HepG2 (cell line): ENCODE data around the gene EPHA6. TPM values are rescaled to one million over a fixed set of nuclear protein-coding genes. Genes with fewer than 3 reads are reported as not detected.

Source experiments
- ATAD3A ChIP-seq: sonication (generic); formaldehyde crosslinking; IDR thresholded peaks from 2 replicates; pipeline ENCODE4 v1.4.0; 2020; ENCODE audit warnings: missing genetic modification reagents
- EED ChIP-seq: sonication (generic); formaldehyde crosslinking; IDR thresholded peaks from 2 replicates; pipeline ENCODE4 v1.5.0; 2020; ENCODE audit warnings: mild to moderate bottlenecking, missing genetic modification reagents
- FOXP1 ChIP-seq, 2 experiments: fragments of 450-650 bp in 1 of 2; IDR thresholded peaks; 2 replicates each; pipeline ENCODE4 v1.6.1; 2017 to 2018; ENCODE audit warnings: antibody characterized with exemption in 1 of 2
- HDAC2 ChIP-seq: sonication (generic); formaldehyde crosslinking; IDR thresholded peaks from 2 replicates; pipeline ENCODE4 v1.4.0; 2020; ENCODE audit warnings: missing genetic modification reagents
- HNF4A ChIP-seq: sonication (generic); formaldehyde crosslinking; IDR thresholded peaks from 2 replicates; pipeline ENCODE4 v1.4.0; 2020; ENCODE audit warnings: missing genetic modification reagents
- JUND ChIP-seq: sonication (generic); formaldehyde crosslinking; IDR thresholded peaks from 2 replicates; pipeline ENCODE4 v1.8.0; 2022; ENCODE audit warnings: mild to moderate bottlenecking, missing genetic modification reagents
- SSRP1 ChIP-seq: IDR thresholded peaks from 2 replicates; pipeline ENCODE4 v1.6.1; 2016; ENCODE audit warnings: control low read depth
- TBX2 ChIP-seq: sonication (generic); formaldehyde crosslinking; IDR thresholded peaks from 2 replicates; pipeline ENCODE4 v1.5.0; 2020; ENCODE audit warnings: missing genetic modification reagents, mild to moderate bottlenecking, borderline replicate concordance
- ZBTB3 ChIP-seq: sonication (generic); formaldehyde crosslinking; IDR thresholded peaks from 2 replicates; pipeline ENCODE4 v1.4.0; 2020; ENCODE audit warnings: low read depth, mild to moderate bottlenecking, moderate library complexity, missing genetic modification reagents, borderline replicate concordance
- ZBTB8A ChIP-seq: sonication (generic); formaldehyde crosslinking; IDR thresholded peaks from 2 replicates; pipeline ENCODE4 v1.4.0; 2020; ENCODE audit warnings: mild to moderate bottlenecking, low read depth, missing genetic modification reagents, borderline replicate concordance
- ZFP90 ChIP-seq: sonication (generic); formaldehyde crosslinking; IDR thresholded peaks from 2 replicates; pipeline ENCODE4 v1.8.0; 2022; ENCODE audit warnings: missing genetic modification reagents, mild to moderate bottlenecking, inconsistent platforms, borderline replicate concordance
- ZMYM3 ChIP-seq: sonication (generic); formaldehyde crosslinking; IDR thresholded peaks from 2 replicates; pipeline ENCODE4 v1.5.1; 2020; ENCODE audit warnings: mild to moderate bottlenecking, missing genetic modification reagents
- ZNF143 ChIP-seq: sonication (generic); formaldehyde crosslinking; IDR thresholded peaks from 2 replicates; pipeline ENCODE4 v1.4.0; 2020; ENCODE audit warnings: missing genetic modification reagents
- ZNF556 ChIP-seq: sonication (generic); formaldehyde crosslinking; IDR thresholded peaks from 2 replicates; pipeline ENCODE4 v1.4.0; 2020; ENCODE audit warnings: mild to moderate bottlenecking, missing genetic modification reagents, borderline replicate concordance
- ZSCAN31 ChIP-seq: sonication (generic); formaldehyde crosslinking; IDR thresholded peaks from 2 replicates; pipeline ENCODE4 v1.5.0; 2020; ENCODE audit warnings: low read depth, mild to moderate bottlenecking, missing genetic modification reagents
- polyA plus RNA-seq, 8 experiments: library from polyadenylated mRNA; depleted of rRNA in 3 of 8; stranded (reverse) in 7 of 8; unstranded in 1 of 8; fragments of >200 nt; fragmentation: Illumina TruSeq in 4 of 8; extraction: Trizol in 4 of 8; gene quantifications; 2 replicates each; pipeline versions ENCODE4 v1.2.1 to v1.2.3, GENCODE V29; 2011 to 2016; ENCODE audit warnings: low read depth in 4 of 8, missing spikeins in 1 of 8, mixed read lengths in 1 of 8; ENCODE audit not compliant: insufficient read depth in 1 of 8
- total RNA-seq, 5 experiments: library from RNA; depleted of rRNA; stranded (reverse); fragments of >200 nt; fragmentation: Illumina TruSeq; extraction: Trizol; gene quantifications; 2 replicates each; pipeline ENCODE4 v1.2.3, GENCODE V29; 2016; ENCODE audit warnings: low read depth in 1 of 5
- TF ChIP-seq, protein P1 (sequence below): sonication (generic); formaldehyde crosslinking; IDR thresholded peaks from 2 replicates; pipeline ENCODE4 v1.4.0; 2020; ENCODE audit warnings: missing genetic modification reagents
- TF ChIP-seq, protein P2 (sequence below): sonication (generic); formaldehyde crosslinking; IDR thresholded peaks from 2 replicates; pipeline ENCODE4 v1.4.0; 2020; ENCODE audit warnings: mild to moderate bottlenecking, missing genetic modification reagents
- TF ChIP-seq, protein P3 (sequence below), 2 experiments: sonication (generic) in 1 of 2; formaldehyde crosslinking in 1 of 2; IDR thresholded peaks; 2 replicates each; pipeline versions ENCODE4 v1.4.0 to v1.6.1; 2018 to 2020; ENCODE audit warnings: missing genetic modification reagents in 2 of 2, borderline replicate concordance in 1 of 2, low read depth in 1 of 2, mild to moderate bottlenecking in 1 of 2, missing biosample characterization in 1 of 2
- TF ChIP-seq, protein P4 (sequence below): sonication (generic); formaldehyde crosslinking; conservative IDR thresholded peaks from 2 replicates; pipeline ENCODE4 v1.4.0; 2020; ENCODE audit warnings: missing genetic modification reagents

Gene EPHA6
- total and polyA plus RNA-seq, 2 of the 13 experiments (the other 11 are each of a cell fraction or from before 2014, with no cell fraction given) = not detected

DNA sequence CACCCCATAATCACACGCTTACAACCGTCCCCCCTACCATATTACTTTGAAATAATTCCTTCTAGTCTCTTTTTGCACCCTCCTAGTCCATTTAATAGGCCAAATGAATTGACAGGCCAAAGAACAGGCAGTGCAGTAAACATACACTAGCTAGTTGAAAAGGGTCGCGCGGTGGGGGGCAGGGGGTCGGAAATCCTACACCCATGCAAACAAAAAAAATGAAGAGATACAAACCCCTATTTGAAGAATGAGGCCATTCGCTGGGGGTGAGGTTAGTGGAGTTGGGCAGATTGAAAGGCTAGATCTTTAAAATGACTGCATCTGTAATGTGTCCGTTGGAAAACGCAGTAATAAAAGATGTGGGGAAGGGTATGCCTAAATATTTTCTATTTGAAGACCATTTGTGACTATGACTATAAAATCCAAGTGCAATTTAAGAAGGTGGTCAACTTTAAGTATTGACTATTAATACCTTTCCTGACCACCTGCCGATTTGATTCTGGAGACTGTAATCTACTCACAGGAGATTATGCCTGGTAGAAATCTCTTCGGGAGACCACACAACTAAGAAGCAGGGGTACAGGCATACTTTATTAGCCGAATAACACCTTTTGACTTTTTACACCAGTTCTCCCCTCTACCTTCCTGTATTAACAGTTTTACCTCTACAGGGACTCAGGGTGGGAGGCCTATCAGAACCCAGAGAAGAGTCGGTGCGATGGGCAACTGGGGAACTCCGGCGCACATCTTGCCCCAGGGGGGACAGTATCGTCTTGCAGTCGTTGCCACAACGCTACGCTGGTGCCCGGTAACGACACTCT lies 949.4 kb downstream of the EPHA6 start (continued):
- TF ChIP-seq HNF4A (CRISPR knock-in tag) = no peak
- no peak for TF ChIP-seq EED
- TF ChIP-seq ZSCAN31 = no peak
- TF ChIP-seq ATAD3A (CRISPR knock-in tag) = no peak
- no peak for TF ChIP-seq FOXP1 (IDR thresholded peaks at IDR 0.05)
- no peak for TF ChIP-seq FOXP1 (CRISPR knock-in tag; IDR thresholded peaks at IDR 0.05)
- no peak for TF ChIP-seq TBX2 (CRISPR knock-in tag)
- 0 out of 2 replicates have a peak, but pooled peaks have one; percentile 15 for TF ChIP-seq ZNF556 (CRISPR knock-in tag)
- TF ChIP-seq, protein P1, sequence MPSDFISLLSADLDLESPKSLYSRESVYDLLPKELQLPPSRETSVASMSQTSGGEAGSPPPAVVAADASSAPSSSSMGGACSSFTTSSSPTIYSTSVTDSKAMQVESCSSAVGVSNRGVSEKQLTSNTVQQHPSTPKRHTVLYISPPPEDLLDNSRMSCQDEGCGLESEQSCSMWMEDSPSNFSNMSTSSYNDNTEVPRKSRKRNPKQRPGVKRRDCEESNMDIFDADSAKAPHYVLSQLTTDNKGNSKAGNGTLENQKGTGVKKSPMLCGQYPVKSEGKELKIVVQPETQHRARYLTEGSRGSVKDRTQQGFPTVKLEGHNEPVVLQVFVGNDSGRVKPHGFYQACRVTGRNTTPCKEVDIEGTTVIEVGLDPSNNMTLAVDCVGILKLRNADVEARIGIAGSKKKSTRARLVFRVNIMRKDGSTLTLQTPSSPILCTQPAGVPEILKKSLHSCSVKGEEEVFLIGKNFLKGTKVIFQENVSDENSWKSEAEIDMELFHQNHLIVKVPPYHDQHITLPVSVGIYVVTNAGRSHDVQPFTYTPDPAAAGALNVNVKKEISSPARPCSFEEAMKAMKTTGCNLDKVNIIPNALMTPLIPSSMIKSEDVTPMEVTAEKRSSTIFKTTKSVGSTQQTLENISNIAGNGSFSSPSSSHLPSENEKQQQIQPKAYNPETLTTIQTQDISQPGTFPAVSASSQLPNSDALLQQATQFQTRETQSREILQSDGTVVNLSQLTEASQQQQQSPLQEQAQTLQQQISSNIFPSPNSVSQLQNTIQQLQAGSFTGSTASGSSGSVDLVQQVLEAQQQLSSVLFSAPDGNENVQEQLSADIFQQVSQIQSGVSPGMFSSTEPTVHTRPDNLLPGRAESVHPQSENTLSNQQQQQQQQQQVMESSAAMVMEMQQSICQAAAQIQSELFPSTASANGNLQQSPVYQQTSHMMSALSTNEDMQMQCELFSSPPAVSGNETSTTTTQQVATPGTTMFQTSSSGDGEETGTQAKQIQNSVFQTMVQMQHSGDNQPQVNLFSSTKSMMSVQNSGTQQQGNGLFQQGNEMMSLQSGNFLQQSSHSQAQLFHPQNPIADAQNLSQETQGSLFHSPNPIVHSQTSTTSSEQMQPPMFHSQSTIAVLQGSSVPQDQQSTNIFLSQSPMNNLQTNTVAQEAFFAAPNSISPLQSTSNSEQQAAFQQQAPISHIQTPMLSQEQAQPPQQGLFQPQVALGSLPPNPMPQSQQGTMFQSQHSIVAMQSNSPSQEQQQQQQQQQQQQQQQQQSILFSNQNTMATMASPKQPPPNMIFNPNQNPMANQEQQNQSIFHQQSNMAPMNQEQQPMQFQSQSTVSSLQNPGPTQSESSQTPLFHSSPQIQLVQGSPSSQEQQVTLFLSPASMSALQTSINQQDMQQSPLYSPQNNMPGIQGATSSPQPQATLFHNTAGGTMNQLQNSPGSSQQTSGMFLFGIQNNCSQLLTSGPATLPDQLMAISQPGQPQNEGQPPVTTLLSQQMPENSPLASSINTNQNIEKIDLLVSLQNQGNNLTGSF (CRISPR knock-in tag) = no peak
- TF ChIP-seq SSRP1 = 0 out of 2 replicates have a peak, but pooled peaks have one; percentile 13
- TF ChIP-seq ZFP90 (CRISPR knock-in tag) = no peak
- no peak for TF ChIP-seq ZBTB8A (CRISPR knock-in tag)
- no peak for TF ChIP-seq HDAC2
- TF ChIP-seq, protein P2, sequence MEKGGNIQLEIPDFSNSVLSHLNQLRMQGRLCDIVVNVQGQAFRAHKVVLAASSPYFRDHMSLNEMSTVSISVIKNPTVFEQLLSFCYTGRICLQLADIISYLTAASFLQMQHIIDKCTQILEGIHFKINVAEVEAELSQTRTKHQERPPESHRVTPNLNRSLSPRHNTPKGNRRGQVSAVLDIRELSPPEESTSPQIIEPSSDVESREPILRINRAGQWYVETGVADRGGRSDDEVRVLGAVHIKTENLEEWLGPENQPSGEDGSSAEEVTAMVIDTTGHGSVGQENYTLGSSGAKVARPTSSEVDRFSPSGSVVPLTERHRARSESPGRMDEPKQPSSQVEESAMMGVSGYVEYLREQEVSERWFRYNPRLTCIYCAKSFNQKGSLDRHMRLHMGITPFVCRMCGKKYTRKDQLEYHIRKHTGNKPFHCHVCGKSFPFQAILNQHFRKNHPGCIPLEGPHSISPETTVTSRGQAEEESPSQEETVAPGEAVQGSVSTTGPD = peak; percentile 63; the same call in 1 of the 2 replicates
- no peak for TF ChIP-seq ZNF143 (CRISPR knock-in tag)
- TF ChIP-seq ZBTB3 (CRISPR knock-in tag) = 0 out of 2 replicates have a peak, but pooled peaks have one; percentile 38
- TF ChIP-seq, protein P3, sequence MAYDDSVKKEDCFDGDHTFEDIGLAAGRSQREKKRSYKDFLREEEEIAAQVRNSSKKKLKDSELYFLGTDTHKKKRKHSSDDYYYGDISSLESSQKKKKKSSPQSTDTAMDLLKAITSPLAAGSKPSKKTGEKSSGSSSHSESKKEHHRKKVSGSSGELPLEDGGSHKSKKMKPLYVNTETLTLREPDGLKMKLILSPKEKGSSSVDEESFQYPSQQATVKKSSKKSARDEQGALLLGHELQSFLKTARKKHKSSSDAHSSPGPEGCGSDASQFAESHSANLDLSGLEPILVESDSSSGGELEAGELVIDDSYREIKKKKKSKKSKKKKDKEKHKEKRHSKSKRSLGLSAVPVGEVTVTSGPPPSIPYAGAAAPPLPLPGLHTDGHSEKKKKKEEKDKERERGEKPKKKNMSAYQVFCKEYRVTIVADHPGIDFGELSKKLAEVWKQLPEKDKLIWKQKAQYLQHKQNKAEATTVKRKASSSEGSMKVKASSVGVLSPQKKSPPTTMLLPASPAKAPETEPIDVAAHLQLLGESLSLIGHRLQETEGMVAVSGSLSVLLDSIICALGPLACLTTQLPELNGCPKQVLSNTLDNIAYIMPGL (CRISPR knock-in tag; IDR thresholded peaks at IDR 0.05; ENCODE audit: borderline replicate concordance in 1 of 2, low read depth in 1 of 2) = 0 out of 4 replicates have a peak, but pooled peaks of 1 of the 2 experiments have one; percentile 68
- TF ChIP-seq ZMYM3 = no peak
- TF ChIP-seq, protein P4, sequence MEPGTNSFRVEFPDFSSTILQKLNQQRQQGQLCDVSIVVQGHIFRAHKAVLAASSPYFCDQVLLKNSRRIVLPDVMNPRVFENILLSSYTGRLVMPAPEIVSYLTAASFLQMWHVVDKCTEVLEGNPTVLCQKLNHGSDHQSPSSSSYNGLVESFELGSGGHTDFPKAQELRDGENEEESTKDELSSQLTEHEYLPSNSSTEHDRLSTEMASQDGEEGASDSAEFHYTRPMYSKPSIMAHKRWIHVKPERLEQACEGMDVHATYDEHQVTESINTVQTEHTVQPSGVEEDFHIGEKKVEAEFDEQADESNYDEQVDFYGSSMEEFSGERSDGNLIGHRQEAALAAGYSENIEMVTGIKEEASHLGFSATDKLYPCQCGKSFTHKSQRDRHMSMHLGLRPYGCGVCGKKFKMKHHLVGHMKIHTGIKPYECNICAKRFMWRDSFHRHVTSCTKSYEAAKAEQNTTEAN (CRISPR knock-in tag) = no peak
- no peak for TF ChIP-seq JUND (CRISPR knock-in tag)
